SK-N-SH treated with all-trans-retinoic acid at 6 μM for 48 hours (cell line): ENCODE measurements around the gene C5orf22.

Source experiments
- GLIS3 ChIP-seq: fragments of 250-450 bp; sonication (Bioruptor Pico); IDR thresholded peaks from 2 replicates; pipeline ENCODE4 v1.5.0; 2020; ENCODE audit warnings: mild to moderate bottlenecking, moderate library complexity
- RARB ChIP-seq: fragments of 250-450 bp; sonication (Bioruptor Pico); IDR thresholded peaks from 2 replicates; pipeline ENCODE4 v1.8.0; 2021; ENCODE audit warnings: mild to moderate bottlenecking, moderate library complexity
- SNAI2 ChIP-seq: fragments of 250-450 bp; sonication (Bioruptor Pico); IDR thresholded peaks from 2 replicates; pipeline ENCODE4 v1.5.0; 2020; ENCODE audit warnings: mild to moderate bottlenecking, moderate library complexity
- TOX ChIP-seq: fragments of 250-450 bp; sonication (Bioruptor Pico); IDR thresholded peaks from 2 replicates; pipeline ENCODE4 v1.8.0; 2021; ENCODE audit warnings: mild to moderate bottlenecking, moderate library complexity, borderline replicate concordance
- ZFP3 ChIP-seq: fragments of 250-450 bp; sonication (Bioruptor Pico); IDR thresholded peaks from 2 replicates; pipeline ENCODE4 v1.5.0; 2020; ENCODE audit warnings: mild to moderate bottlenecking, moderate library complexity
- TF ChIP-seq, protein P1 (sequence below): fragments of 250-450 bp; sonication (Bioruptor Pico); IDR thresholded peaks from 2 replicates; pipeline ENCODE4 v1.5.1; 2021; ENCODE audit warnings: mild to moderate bottlenecking, moderate library complexity
- TF ChIP-seq, protein P2 (sequence below): fragments of 250-450 bp; sonication (Bioruptor Pico); IDR thresholded peaks from 2 replicates; pipeline ENCODE4 v1.5.1; 2020; ENCODE audit warnings: low read depth, mild to moderate bottlenecking, moderate library complexity

DNA sequence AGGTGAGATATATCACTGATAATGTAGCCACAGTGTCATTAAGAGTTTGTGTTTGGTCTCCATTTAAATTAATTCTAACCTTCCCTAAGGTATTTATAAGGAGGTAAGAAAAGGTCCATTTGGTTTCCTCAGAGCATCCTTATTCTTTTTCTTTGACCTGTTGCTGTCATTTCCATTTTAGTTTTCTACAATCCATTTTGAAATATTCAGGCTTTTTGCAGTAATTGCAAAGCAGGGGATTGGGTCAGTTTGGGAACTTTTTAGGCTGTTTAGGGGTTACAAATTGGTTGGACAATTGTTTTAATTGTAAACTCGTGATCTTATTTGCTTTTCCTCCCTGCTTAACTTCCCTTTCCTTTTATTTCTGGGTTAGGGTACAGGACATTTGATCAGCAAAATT lies 64.3 kb downstream of the C5orf22 start:
- TF ChIP-seq RARB (CRISPR knock-in tag) (no peak), TOX (CRISPR knock-in tag) (no peak), GLIS3 (CRISPR knock-in tag) (no peak), SNAI2 (CRISPR knock-in tag) (no peak), ZFP3 (CRISPR knock-in tag) (no peak)
- TF ChIP-seq, protein P1, sequence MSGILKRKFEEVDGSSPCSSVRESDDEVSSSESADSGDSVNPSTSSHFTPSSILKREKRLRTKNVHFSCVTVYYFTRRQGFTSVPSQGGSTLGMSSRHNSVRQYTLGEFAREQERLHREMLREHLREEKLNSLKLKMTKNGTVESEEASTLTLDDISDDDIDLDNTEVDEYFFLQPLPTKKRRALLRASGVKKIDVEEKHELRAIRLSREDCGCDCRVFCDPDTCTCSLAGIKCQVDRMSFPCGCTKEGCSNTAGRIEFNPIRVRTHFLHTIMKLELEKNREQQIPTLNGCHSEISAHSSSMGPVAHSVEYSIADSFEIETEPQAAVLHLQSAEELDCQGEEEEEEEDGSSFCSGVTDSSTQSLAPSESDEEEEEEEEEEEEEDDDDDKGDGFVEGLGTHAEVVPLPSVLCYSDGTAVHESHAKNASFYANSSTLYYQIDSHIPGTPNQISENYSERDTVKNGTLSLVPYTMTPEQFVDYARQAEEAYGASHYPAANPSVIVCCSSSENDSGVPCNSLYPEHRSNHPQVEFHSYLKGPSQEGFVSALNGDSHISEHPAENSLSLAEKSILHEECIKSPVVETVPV (CRISPR knock-in tag): no peak
- TF ChIP-seq, protein P2, sequence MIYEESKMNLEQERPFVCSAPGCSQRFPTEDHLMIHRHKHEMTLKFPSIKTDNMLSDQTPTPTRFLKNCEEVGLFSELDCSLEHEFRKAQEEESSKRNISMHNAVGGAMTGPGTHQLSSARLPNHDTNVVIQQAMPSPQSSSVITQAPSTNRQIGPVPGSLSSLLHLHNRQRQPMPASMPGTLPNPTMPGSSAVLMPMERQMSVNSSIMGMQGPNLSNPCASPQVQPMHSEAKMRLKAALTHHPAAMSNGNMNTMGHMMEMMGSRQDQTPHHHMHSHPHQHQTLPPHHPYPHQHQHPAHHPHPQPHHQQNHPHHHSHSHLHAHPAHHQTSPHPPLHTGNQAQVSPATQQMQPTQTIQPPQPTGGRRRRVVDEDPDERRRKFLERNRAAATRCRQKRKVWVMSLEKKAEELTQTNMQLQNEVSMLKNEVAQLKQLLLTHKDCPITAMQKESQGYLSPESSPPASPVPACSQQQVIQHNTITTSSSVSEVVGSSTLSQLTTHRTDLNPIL (CRISPR knock-in tag): no peak
